Activated T-cell treated with anti-CD3 and anti-CD28 coated beads, Interleukin-2, amount 50 U/mL, for 72 hours (primary cell): ENCODE results near the gene ATP13A4. TPM values are rescaled to one million over a fixed set of nuclear protein-coding genes. Genes with fewer than 3 reads are reported as not detected.

Source experiments
- ATAC-seq, 2 donors: fragments of 150-1000 bp; cut with Tn5 transposase; replicated peaks in 1 of 2; 2 replicates each; pipeline ENCODE4 v1.10.0; 2021; ENCODE audit warnings: moderate library complexity in 2 of 2, mild to moderate bottlenecking in 1 of 2
- DNase-seq, 2 donors: peaks; one replicate each; pipeline ENCODE4 v3.0.0; 2021 to 2022; ENCODE audit warnings: mixed read lengths in 1 of 2
- H3K27ac Mint-ChIP-seq: one replicate; pipeline ENCODE4 v1.8.0; 2022; ENCODE audit warnings: mild to moderate bottlenecking, moderate library complexity, mixed read lengths
- H3K27me3 Mint-ChIP-seq: one replicate; pipeline ENCODE4 v1.8.0; 2022; ENCODE audit warnings: low read depth, mixed read lengths
- H3K36me3 Mint-ChIP-seq, 2 donors: one replicate each; pipeline ENCODE4 v1.8.0; 2022; ENCODE audit warnings: mixed read lengths in 2 of 2, mild to moderate bottlenecking in 1 of 2; ENCODE audit not compliant: insufficient read depth in 2 of 2
- H3K4me1 Mint-ChIP-seq: one replicate; pipeline ENCODE4 v1.8.0; 2022; ENCODE audit warnings: low read depth, mixed read lengths
- H3K4me3 Mint-ChIP-seq, 2 donors: one replicate each; pipeline ENCODE4 v1.8.0; 2022; ENCODE audit warnings: mild to moderate bottlenecking in 2 of 2, mixed read lengths in 2 of 2, moderate library complexity in 2 of 2
- H3K9me3 Mint-ChIP-seq, 2 donors: one replicate each; pipeline ENCODE4 v1.8.0; 2022; ENCODE audit warnings: mixed read lengths in 2 of 2
- total RNA-seq, 2 donors: library from RNA; stranded (reverse); gene quantifications; one replicate each; pipeline ENCODE4 v1.2.3, GENCODE V29; 2022

The ATP13A4 gene
- total RNA-seq, 2 donors from 2014 or later = 3.2 to 5.1 TPM

DNA sequence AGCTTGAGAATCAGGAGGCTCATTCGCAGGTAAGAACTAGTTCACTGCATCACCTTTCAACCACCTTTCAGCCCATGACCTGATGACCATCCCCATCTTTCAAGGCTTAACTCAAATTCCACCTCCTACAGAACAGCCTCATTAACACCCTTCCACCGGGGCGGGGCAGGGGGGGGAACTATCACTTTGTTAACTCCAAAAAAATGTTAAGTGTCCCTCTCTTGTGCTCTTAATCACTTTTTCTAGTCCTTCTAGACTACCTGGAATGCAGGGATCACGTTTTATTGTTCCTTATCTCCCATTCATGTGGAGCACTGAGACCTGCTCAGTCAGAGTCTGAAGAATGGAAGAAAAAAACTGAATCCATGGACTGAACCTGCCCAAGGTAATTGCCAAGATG is 51.8 kb downstream of the ATP13A4 start:
- Mint-ChIP-seq H3K27me3 (no peaks in the 10 kb centered on the region), H3K36me3 (no peaks in the 10 kb centered on the region), H3K9me3 (no peaks in the 10 kb centered on the region), H3K27ac (no peak overlapping the region), H3K4me3 (no peak overlapping the region), H3K4me1 (no peaks in the 10 kb centered on the region)
- ATAC-seq (no peak), DNase-seq (no peak)

DNA sequence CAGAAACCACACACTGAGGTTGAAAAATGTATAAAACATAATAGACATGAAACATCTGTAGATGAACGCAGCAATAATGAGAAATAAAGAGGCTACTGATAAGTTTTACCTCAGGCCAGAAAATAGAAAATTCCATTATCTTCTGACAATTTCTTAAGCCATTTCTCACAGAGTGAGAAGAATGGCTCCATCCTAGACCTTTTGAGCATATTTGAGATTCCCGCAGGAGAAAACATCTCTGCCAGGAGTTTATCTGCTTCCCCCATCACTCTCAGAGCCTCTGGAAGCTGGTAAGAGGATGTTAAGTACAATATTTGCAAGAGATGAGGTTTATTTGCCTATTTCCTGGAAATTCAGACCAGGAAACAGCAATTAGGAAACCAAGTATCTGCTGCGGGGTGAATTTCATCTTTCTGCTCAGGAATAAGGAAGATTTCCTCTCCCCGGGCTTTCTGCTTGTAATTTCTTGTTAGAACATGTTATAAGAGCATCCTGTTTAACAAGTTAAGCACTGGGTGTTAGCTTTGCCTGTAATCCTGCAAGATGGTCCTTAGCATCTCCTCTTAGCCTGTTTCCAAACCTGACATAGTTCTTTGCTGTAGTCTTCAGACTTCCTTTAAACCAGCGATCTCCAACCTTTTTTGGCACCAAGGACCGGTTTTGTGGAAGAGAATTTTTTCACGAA is 54.8 kb downstream of the ATP13A4 start:
- H3K4me1 Mint-ChIP-seq = no peaks in the 10 kb centered on the region
- DNase-seq (no peak), ATAC-seq (no peak)
- no peaks in the 10 kb centered on the region for H3K27me3 Mint-ChIP-seq
- H3K4me3 Mint-ChIP-seq = no peak overlapping the region
- no peaks in the 10 kb centered on the region for H3K36me3 Mint-ChIP-seq
- H3K9me3 Mint-ChIP-seq = no peaks in the 10 kb centered on the region
- no peak overlapping the region for H3K27ac Mint-ChIP-seq

DNA sequence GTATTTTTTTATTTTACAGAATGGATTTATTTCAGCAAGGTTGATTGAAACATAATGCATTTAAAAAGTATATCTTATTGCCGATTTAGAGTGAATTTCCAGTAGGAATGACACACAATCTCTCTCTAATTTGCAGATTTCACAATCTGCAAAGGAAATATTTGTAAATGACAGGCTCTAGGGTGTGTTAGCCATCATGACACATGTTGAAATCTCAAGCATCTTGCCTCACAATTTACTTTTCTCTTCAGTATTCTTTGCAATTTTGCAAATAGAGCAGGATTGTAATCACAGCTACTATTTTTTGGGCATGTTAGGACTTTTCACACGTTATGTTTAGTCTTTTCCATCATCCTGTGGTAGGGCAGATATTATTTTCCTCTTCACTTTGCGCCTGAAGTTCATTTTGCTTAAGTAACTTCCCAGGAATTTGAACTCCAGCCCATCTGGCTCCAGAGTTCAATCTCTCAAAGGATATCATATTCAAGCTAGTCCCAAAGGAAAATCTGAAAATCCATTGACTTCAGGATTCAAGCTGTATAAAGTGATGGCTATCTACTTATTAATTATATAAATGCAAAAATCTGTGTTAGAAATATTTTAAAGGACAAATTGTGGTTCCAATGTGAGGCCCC is 55.4 kb downstream of the ATP13A4 start:
- ATAC-seq = no peak
- Mint-ChIP-seq H3K36me3 (no peaks in the 10 kb centered on the region), H3K27ac (no peak overlapping the region), H3K9me3 (no peaks in the 10 kb centered on the region), H3K4me1 (no peaks in the 10 kb centered on the region), H3K27me3 (no peaks in the 10 kb centered on the region), H3K4me3 (no peak overlapping the region)
- no peak for DNase-seq

DNA sequence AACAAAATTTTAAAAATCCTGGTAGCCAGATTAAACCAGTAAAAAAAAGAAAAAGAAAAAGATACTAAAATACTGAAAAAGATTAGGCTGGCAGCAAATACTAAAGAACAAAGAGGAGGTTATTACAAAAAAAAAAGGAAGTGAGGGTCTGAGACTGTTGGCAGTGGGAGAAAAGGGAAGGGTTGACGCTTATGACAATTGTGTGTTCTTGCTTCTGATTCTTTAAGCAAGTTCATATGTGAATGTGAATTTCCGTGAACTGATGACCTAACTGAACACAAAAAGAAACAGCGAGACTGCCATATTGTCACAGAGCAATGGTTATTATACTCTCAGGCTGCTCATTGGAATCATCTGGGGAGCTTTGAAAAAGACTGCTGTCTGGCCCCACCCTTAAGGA is 56.5 kb downstream of the ATP13A4 start:
- no peaks in the 10 kb centered on the region for H3K27me3 Mint-ChIP-seq
- no peak overlapping the region for H3K27ac Mint-ChIP-seq
- H3K4me1 Mint-ChIP-seq = no peaks in the 10 kb centered on the region
- DNase-seq = no peak
- no peaks in the 10 kb centered on the region for H3K9me3 Mint-ChIP-seq
- no peak overlapping the region for H3K4me3 Mint-ChIP-seq
- no peaks in the 10 kb centered on the region for H3K36me3 Mint-ChIP-seq
- ATAC-seq = no peak

- ATAC-seq (no peak), DNase-seq (no peak)
- H3K27me3 Mint-ChIP-seq = no peaks in the 10 kb centered on the region
- H3K27ac Mint-ChIP-seq = no peak overlapping the region
- H3K4me1 Mint-ChIP-seq = no peaks in the 10 kb centered on the region
- H3K36me3 Mint-ChIP-seq = no peaks in the 10 kb centered on the region
- no peaks in the 10 kb centered on the region for H3K9me3 Mint-ChIP-seq
- no peak overlapping the region for H3K4me3 Mint-ChIP-seq
These were observed 58.0 kb downstream of the ATP13A4 start for GRCh38 chr3:193496658-193497057.

GRCh38 chr3:193491026-193491425 is 63.7 kb downstream of the ATP13A4 start:
- DNase-seq (no peak), ATAC-seq (no peak)

DNA sequence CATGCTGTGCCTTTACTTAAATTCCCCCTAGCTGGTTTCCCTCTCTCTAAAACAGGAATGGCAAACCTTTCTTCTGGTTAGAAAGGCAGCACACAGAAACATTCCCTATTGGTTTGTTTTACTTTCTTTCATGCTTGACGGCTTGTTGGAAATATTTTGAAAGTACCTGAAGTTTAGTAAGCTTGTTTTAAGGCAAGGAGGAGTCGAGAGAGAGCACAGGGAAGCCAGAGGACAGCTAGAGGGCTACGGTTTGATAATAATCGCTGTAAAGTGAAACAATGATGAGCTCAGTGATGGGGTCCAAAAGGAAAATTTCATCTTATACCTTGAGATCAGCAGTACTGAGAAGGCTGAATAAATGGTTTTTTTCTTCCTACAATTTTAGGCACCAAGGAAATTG is 64.1 kb downstream of the ATP13A4 start:
- Mint-ChIP-seq H3K4me1 (no peaks in the 10 kb centered on the region), H3K4me3 (no peak overlapping the region), H3K27me3 (no peaks in the 10 kb centered on the region), H3K9me3 (peaks cover 0 to 2% of the 10 kb centered on the region in 2 donors), H3K27ac (no peak overlapping the region), H3K36me3 (no peaks in the 10 kb centered on the region)
- ATAC-seq = no peak
- DNase-seq = no peak

More at GRCh38 chr3:193491026-193491425, 63.7 kb downstream of the ATP13A4 start:
- H3K27ac Mint-ChIP-seq = no peak overlapping the region
- no peak overlapping the region for H3K4me3 Mint-ChIP-seq
- H3K27me3 Mint-ChIP-seq = no peaks in the 10 kb centered on the region
- peaks cover 0 to 2% of the 10 kb centered on the region in 2 donors for H3K9me3 Mint-ChIP-seq
- H3K4me1 Mint-ChIP-seq = no peaks in the 10 kb centered on the region
- H3K36me3 Mint-ChIP-seq = no peaks in the 10 kb centered on the region

DNA sequence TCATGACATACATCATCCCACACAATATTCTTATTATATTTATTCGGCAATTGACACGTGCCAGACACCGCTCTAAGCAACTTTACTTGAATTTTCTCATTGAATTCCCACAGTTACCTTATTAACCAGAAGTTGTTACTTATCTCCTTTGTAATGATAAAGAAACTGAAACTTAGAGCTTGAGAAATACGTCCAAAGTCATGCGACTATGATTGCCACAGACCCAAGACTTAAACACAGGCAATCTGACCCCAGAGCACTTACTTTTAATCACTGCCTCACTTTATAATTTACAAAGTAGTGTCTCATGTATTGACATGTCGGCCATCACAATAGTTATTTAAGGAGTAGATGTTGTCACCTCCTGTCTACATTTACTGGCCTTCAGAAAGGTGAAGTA is 64.7 kb downstream of the ATP13A4 start:
- H3K9me3 Mint-ChIP-seq = peaks cover 0 to 2% of the 10 kb centered on the region in 2 donors

GRCh38 chr3:193488741-193489140 is 66.0 kb downstream of the ATP13A4 start:
- no peak overlapping the region for H3K4me3 Mint-ChIP-seq
- H3K9me3 Mint-ChIP-seq = peaks cover 0 to 2% of the 10 kb centered on the region in 2 donors
- H3K36me3 Mint-ChIP-seq = no peaks in the 10 kb centered on the region
- ATAC-seq (no peak), DNase-seq (no peak)
- no peaks in the 10 kb centered on the region for H3K4me1 Mint-ChIP-seq
- H3K27me3 Mint-ChIP-seq = no peaks in the 10 kb centered on the region
- H3K27ac Mint-ChIP-seq = no peak overlapping the region

More for the DNA sequence above, 64.7 kb downstream of the ATP13A4 start:
- H3K27me3 Mint-ChIP-seq = no peaks in the 10 kb centered on the region
- no peaks in the 10 kb centered on the region for H3K4me1 Mint-ChIP-seq
- no peak for DNase-seq
- ATAC-seq = no peak
- H3K36me3 Mint-ChIP-seq = no peaks in the 10 kb centered on the region
- peak overlapping the region; percentile 24 for H3K27ac Mint-ChIP-seq
- H3K4me3 Mint-ChIP-seq = no peak overlapping the region

DNA sequence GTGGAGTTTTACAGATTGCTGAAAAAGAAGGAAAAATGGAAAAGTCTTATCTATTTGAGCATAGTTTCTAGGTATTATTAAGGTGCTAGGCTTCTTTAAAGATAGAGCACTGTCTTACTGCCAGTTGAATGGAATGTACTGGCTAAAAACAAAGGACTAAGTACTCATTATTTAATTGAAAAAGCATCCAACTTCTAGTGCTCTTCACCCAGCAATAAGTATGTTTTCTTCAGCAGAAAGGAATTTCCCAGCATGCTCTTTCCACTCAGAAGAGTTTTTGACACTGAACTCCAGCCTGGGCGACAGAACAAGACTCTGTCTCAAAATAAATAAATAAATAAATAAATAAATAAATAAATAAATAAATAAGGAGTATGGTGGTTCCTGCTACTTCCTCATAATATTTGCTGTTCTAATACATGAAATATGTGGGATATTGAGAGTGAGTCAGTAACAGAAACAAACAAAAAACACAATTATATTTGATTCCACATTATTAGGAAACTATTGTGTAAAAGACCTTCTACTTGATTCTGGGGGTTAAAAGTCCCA is 70.6 kb downstream of the ATP13A4 start:
- no peak overlapping the region for H3K4me3 Mint-ChIP-seq
- H3K4me1 Mint-ChIP-seq = no peaks in the 10 kb centered on the region
- DNase-seq (no peak), ATAC-seq (no peak)
- peaks cover 0 to 5% of the 10 kb centered on the region in 2 donors for H3K9me3 Mint-ChIP-seq
- H3K27me3 Mint-ChIP-seq = no peaks in the 10 kb centered on the region
- no peaks in the 10 kb centered on the region for H3K36me3 Mint-ChIP-seq
- no peak overlapping the region for H3K27ac Mint-ChIP-seq

DNA sequence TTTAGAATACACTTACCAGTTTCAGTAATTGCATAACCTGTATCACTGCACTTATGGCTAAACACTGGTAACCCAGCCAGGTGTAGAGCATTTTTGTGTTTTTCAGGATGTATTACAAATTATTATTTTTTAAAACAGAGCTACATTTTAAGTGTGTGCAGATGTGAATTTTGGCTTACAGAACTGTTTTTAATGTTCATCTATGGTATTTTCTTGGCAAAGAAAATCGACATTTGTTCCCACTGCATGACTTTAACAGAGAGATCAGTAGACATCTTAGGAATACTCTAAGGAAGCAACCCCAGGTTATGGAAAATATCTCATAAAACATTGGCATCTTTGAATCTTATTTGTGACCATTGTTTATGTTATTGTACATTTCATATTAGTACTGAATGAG is 73.3 kb downstream of the ATP13A4 start:
- no peaks in the 10 kb centered on the region for H3K36me3 Mint-ChIP-seq
- ATAC-seq = no peak
- H3K4me1 Mint-ChIP-seq = no peaks in the 10 kb centered on the region
- no peaks in the 10 kb centered on the region for H3K27me3 Mint-ChIP-seq
- DNase-seq = no peak
- H3K27ac Mint-ChIP-seq = no peak overlapping the region
- no peak overlapping the region for H3K4me3 Mint-ChIP-seq
- H3K9me3 Mint-ChIP-seq = peaks cover 0 to 3% of the 10 kb centered on the region in 2 donors

- ATAC-seq = no peak
- H3K4me1 Mint-ChIP-seq = no peaks in the 10 kb centered on the region
- no peaks in the 10 kb centered on the region for H3K36me3 Mint-ChIP-seq
- no peak for DNase-seq
- H3K9me3 Mint-ChIP-seq = no peaks in the 10 kb centered on the region
- no peak overlapping the region for H3K27ac Mint-ChIP-seq
- no peaks in the 10 kb centered on the region for H3K27me3 Mint-ChIP-seq
- H3K4me3 Mint-ChIP-seq = no peak overlapping the region
These were observed 80.2 kb downstream of the ATP13A4 start for GRCh38 chr3:193474446-193474845.

GRCh38 chr3:193470710-193471109 is 84.0 kb downstream of the ATP13A4 start:
- Mint-ChIP-seq H3K27me3 (no peaks in the 10 kb centered on the region), H3K36me3 (no peaks in the 10 kb centered on the region), H3K9me3 (no peaks in the 10 kb centered on the region), H3K4me1 (no peaks in the 10 kb centered on the region), H3K27ac (no peak overlapping the region), H3K4me3 (no peak overlapping the region)
- ATAC-seq = no peak
- DNase-seq = no peak
